Natural killer cell (primary cell): Measurements from ENCODE around the gene PRKD2. TPM values are rescaled to one million over a fixed set of nuclear protein-coding genes. Genes with fewer than 3 reads are reported as not detected.

ENCODE experiments used
- ATAC-seq, 3 donors: fragments of 150-1000 bp in 2 of 3; fragments of 200-7000 bp in 1 of 3; cut with Tn5 transposase; 1 replicate in 1 of 3; 2 replicates in 2 of 3; pipeline ENCODE4 v1.10.0; 2021; ENCODE audit warnings: mild to moderate bottlenecking in 2 of 3, moderate library complexity in 2 of 3
- DNase-seq, 2 donors: peaks; one replicate each; pipeline versions ENCODE4 v3.0.0 to v3.0.0-alpha.2; 2013 to 2021; ENCODE audit warnings: mixed read lengths in 1 of 2
- H3K27ac ChIP-seq: one replicate; pipeline ENCODE4 v1.5.1; 2013; ENCODE audit warnings: mild to moderate bottlenecking, low read length
- H3K27me3 ChIP-seq: one replicate; pipeline ENCODE4 v1.6.1; 2013; ENCODE audit warnings: low read length; ENCODE audit not compliant: control insufficient read depth, insufficient read depth
- H3K36me3 ChIP-seq: one replicate; pipeline ENCODE4 v1.6.1; 2013; ENCODE audit warnings: low read length; ENCODE audit not compliant: control insufficient read depth, insufficient read depth
- H3K4me1 ChIP-seq: one replicate; pipeline ENCODE4 v1.6.1; 2013; ENCODE audit warnings: low read length; ENCODE audit not compliant: control insufficient read depth, insufficient read depth
- H3K4me3 ChIP-seq: one replicate; pipeline ENCODE4 v1.5.1; 2013; ENCODE audit warnings: low read length
- H3K9me3 ChIP-seq: one replicate; pipeline ENCODE4 v1.6.1; 2013; ENCODE audit warnings: low read length; ENCODE audit not compliant: control insufficient read depth, insufficient read depth
- H3K27ac Mint-ChIP-seq, 2 donors: one replicate each; pipeline ENCODE4 v1.8.0; 2022; ENCODE audit warnings: mild to moderate bottlenecking in 2 of 2, mixed read lengths in 2 of 2, moderate library complexity in 1 of 2
- H3K27me3 Mint-ChIP-seq, 2 donors: one replicate each; pipeline ENCODE4 v1.8.0; 2022; ENCODE audit warnings: low read depth in 2 of 2, mixed read lengths in 2 of 2
- H3K36me3 Mint-ChIP-seq: one replicate; pipeline ENCODE4 v1.8.0; 2022; ENCODE audit warnings: mixed read lengths
- H3K4me1 Mint-ChIP-seq, 2 donors: one replicate each; pipeline ENCODE4 v1.8.0; 2022; ENCODE audit warnings: mixed read lengths in 2 of 2
- H3K4me3 Mint-ChIP-seq: one replicate; pipeline ENCODE4 v1.8.0; 2022; ENCODE audit warnings: mild to moderate bottlenecking, moderate library complexity, mixed read lengths
- H3K9me3 Mint-ChIP-seq, 2 donors: one replicate each; pipeline ENCODE4 v1.8.0; 2022; ENCODE audit warnings: mixed read lengths in 2 of 2
- CTCF ChIP-seq: fragments of 200-600 bp; IDR thresholded peaks from one replicate; pipeline ENCODE4 v1.8.0; 2022; ENCODE audit warnings: antibody characterized with exemption
- WGBS: methylation state at CpG from one replicate; pipeline ENCODE4 v1.1.7; 2013; ENCODE audit warnings: missing lambda C conversion rate; ENCODE audit not compliant: insufficient coverage; 5-methylcytosine and 5-hydroxymethylcytosine counted together
- intact Hi-C: fragments of 100-400 bp; cut with micrococcal nuclease; formaldehyde crosslinking; loops from one replicate; pipeline ENCODE4 v1.14.2; 2022
- total RNA-seq, 4 donors: library from RNA; stranded (reverse); fragments of 120-200 nt in 1 of 4; gene quantifications; one replicate each; pipeline versions ENCODE4 v1.2.3 to v1.2.4, GENCODE V29; 2013 to 2022

PRKD2 gene
- total RNA-seq, 3 donors from 2014 or later (not counting 1 experiment from before 2014, with no cell fraction given), result 179 to 216 (median 203) TPM

GRCh38 chr19:46692918-46693722 lies 23.8 kb downstream of the PRKD2 start:
- Histone ChIP-seq H3K27ac (no peak overlapping the region), H3K9me3 (no peaks in the 10 kb centered on the region), H3K4me3 (no peak overlapping the region), H3K36me3 (peaks cover 86% of the 10 kb centered on the region), H3K27me3 (no peaks in the 10 kb centered on the region), H3K4me1 (no peaks in the 10 kb centered on the region)
- no peaks in the 10 kb centered on the region for H3K9me3 Mint-ChIP-seq
- no peak for ATAC-seq
- H3K27ac Mint-ChIP-seq, result peak overlapping the region in 1 of 2 donors; percentile 52
- DNase-seq, result no peak
- TF ChIP-seq CTCF, result no peak
- intact Hi-C loops, result no loop called here
- 98% methylated on average over 4 of the region's 4 CpGs for whole genome bisulfite sequencing
- H3K36me3 Mint-ChIP-seq, result peaks cover 30% of the 10 kb centered on the region
- H3K4me3 Mint-ChIP-seq, result no peak overlapping the region
- peaks cover 0 to 5% of the 10 kb centered on the region in 2 donors for H3K4me1 Mint-ChIP-seq
- H3K27me3 Mint-ChIP-seq, result no peaks in the 10 kb centered on the region

- TF ChIP-seq CTCF, result no peak
- Histone ChIP-seq H3K27ac (no peak overlapping the region), H3K9me3 (no peaks in the 10 kb centered on the region), H3K27me3 (no peaks in the 10 kb centered on the region), H3K4me3 (no peak overlapping the region), H3K4me1 (no peaks in the 10 kb centered on the region), H3K36me3 (peaks cover 91% of the 10 kb centered on the region)
- H3K9me3 Mint-ChIP-seq, result no peaks in the 10 kb centered on the region
- H3K4me3 Mint-ChIP-seq, result no peak overlapping the region
- 100% methylated on average over 2 of the region's 2 CpGs for WGBS
- H3K36me3 Mint-ChIP-seq, result peaks cover 30% of the 10 kb centered on the region
- intact Hi-C loops, result no loop called here
- DNase-seq (no peak), ATAC-seq (no peak)
- H3K4me1 Mint-ChIP-seq, result peaks cover 0 to 5% of the 10 kb centered on the region in 2 donors
- peak overlapping the region in 1 of 2 donors; percentile 52 for H3K27ac Mint-ChIP-seq
- H3K27me3 Mint-ChIP-seq, result no peaks in the 10 kb centered on the region
These were observed 25.0 kb downstream of the PRKD2 start for GRCh38 chr19:46691948-46692347.

- Histone ChIP-seq H3K27ac (no peak overlapping the region), H3K4me3 (no peak overlapping the region), H3K9me3 (no peaks in the 10 kb centered on the region), H3K4me1 (no peaks in the 10 kb centered on the region), H3K36me3 (peaks cover 88% of the 10 kb centered on the region), H3K27me3 (no peaks in the 10 kb centered on the region)
- no peak for ATAC-seq
- no peak for DNase-seq
- H3K27ac Mint-ChIP-seq, result peak overlapping the region; percentile 26 to 52
- H3K4me1 Mint-ChIP-seq, result peaks cover 0 to 5% of the 10 kb centered on the region in 2 donors
- no peaks in the 10 kb centered on the region for H3K27me3 Mint-ChIP-seq
- no peaks in the 10 kb centered on the region for H3K9me3 Mint-ChIP-seq
- H3K36me3 Mint-ChIP-seq, result peaks cover 26% of the 10 kb centered on the region
- TF ChIP-seq CTCF, result no peak
- 45% methylated on average over 2 of the region's 2 CpGs for WGBS
- H3K4me3 Mint-ChIP-seq, result no peak overlapping the region
- intact Hi-C loops, result no loop called here
These were observed 25.8 kb downstream of the PRKD2 start for GRCh38 chr19:46691104-46691503.
